Uterus (tissue), 4 donors: ENCODE results near the gene FIGN. TPM values are rescaled to one million over a fixed set of nuclear protein-coding genes. Genes with fewer than 3 reads are reported as not detected.

Experiments used
- DNase-seq, 2 donors: peaks; one replicate each; pipeline ENCODE4 v3.0.0-alpha.2; 2019 to 2020
- H3K27ac ChIP-seq, 2 donors: fragments of 200-600 bp; sonication (generic); 1 replicate in 1 of 2; 2 replicates in 1 of 2; pipeline ENCODE4 v1.5.1; 2016 to 2018
- H3K27me3 ChIP-seq, 2 donors: fragments of 200-600 bp; sonication (generic); one replicate each; pipeline ENCODE4 v1.5.1; 2018 to 2019; ENCODE audit warnings: control low read depth in 1 of 2
- H3K36me3 ChIP-seq, 2 donors: fragments of 200-600 bp; sonication (generic); one replicate each; pipeline ENCODE4 v1.5.1; 2019; ENCODE audit warnings: control low read depth in 1 of 2
- H3K4me1 ChIP-seq, 2 donors: fragments of 200-600 bp; sonication (generic); one replicate each; pipeline ENCODE4 v1.5.1; 2018 to 2019; ENCODE audit warnings: control low read depth in 1 of 2
- H3K4me3 ChIP-seq, 2 donors: fragments of 200-600 bp; sonication (generic); 1 replicate in 1 of 2; 2 replicates in 1 of 2; pipeline ENCODE4 v1.5.1; 2018 to 2019; ENCODE audit warnings: mild to moderate bottlenecking in 1 of 2
- H3K9me3 ChIP-seq, 2 donors: fragments of 200-600 bp; sonication (generic); one replicate each; pipeline ENCODE4 v1.5.1; 2019; ENCODE audit warnings: control low read depth in 1 of 2
- POLR2A ChIP-seq, 2 donors: fragments of 450-650 bp; IDR thresholded peaks; one replicate each; pipeline ENCODE4 v1.6.1; 2016; ENCODE audit warnings: antibody characterized with exemption in 2 of 2, mild to moderate bottlenecking in 1 of 2, moderate library complexity in 1 of 2
- intact Hi-C: fragments of 100-400 bp; cut with DNase I; formaldehyde crosslinking; loops from one replicate; pipeline ENCODE4 v1.15.1; 2023; ENCODE audit warnings: low total_unique reads
- total RNA-seq, 4 donors: library from RNA; depleted of rRNA in 3 of 4; stranded (reverse); fragments of >200 nt in 3 of 4; gene quantifications; one replicate each; pipeline versions ENCODE4 v1.1.0 to v1.2.4, GENCODE V29; 2014 to 2023
- TF ChIP-seq, protein P1 (sequence below), 4 experiments: fragments of 200-600 bp in 2 of 4; fragments of 450-650 bp in 2 of 4; sonication (generic) in 2 of 4; IDR thresholded peaks; one replicate each; pipeline ENCODE4 v1.5.1; 2016 to 2019; ENCODE audit warnings: antibody characterized with exemption in 4 of 4, mild to moderate bottlenecking in 2 of 4, moderate library complexity in 1 of 4
- donor health status: DM: yes; HTN: yes; CAD: no.

FIGN gene
- total RNA-seq, 4 donors from 2014 or later, result 1.8 to 9.8 (median 4.6) TPM

DNA sequence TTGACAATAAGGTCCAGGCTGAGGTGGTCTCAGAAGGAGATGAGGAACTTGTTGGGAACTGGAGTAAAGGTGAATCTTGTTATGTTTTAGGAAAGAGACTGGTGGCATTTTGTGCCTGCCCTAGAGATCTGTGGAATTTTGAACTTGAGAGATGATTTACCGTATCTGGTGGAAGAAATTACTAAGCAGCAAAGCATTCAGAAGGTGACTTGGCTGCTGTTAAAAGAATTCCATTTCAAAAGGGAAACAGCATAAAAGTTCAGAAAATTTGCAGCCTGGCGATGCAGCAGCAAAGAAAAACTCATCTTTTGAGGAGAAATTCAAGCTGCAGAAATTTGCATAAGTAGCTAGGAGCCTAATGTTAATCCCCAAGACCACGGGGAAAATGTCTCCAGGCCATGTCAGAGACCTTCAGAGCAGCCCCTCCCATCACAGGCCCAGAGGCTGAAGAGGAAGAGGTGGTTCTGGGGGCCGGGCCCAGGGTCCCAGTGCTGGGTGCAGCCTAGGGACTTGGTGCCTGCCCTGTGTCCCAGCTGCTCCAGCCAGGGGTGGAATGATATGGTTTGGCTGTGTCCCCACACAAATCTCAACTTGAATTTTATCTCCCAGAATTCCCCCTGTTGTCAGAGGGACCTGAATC lies 73.5 kb downstream of the FIGN start:
- Histone ChIP-seq H3K4me3 (no peak overlapping the region), H3K36me3 (no peaks in the 10 kb centered on the region), H3K4me1 (no peaks in the 10 kb centered on the region), H3K27ac (no peak overlapping the region), H3K9me3 (no peaks in the 10 kb centered on the region), H3K27me3 (no peaks in the 10 kb centered on the region)
- intact Hi-C loops, result no loop called here
- DNase-seq, result no peak
- TF ChIP-seq, protein P1, sequence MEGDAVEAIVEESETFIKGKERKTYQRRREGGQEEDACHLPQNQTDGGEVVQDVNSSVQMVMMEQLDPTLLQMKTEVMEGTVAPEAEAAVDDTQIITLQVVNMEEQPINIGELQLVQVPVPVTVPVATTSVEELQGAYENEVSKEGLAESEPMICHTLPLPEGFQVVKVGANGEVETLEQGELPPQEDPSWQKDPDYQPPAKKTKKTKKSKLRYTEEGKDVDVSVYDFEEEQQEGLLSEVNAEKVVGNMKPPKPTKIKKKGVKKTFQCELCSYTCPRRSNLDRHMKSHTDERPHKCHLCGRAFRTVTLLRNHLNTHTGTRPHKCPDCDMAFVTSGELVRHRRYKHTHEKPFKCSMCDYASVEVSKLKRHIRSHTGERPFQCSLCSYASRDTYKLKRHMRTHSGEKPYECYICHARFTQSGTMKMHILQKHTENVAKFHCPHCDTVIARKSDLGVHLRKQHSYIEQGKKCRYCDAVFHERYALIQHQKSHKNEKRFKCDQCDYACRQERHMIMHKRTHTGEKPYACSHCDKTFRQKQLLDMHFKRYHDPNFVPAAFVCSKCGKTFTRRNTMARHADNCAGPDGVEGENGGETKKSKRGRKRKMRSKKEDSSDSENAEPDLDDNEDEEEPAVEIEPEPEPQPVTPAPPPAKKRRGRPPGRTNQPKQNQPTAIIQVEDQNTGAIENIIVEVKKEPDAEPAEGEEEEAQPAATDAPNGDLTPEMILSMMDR (IDR thresholded peaks at IDR 0.05), result no peak
- no peak for TF ChIP-seq POLR2A (IDR thresholded peaks at IDR 0.05)

DNA sequence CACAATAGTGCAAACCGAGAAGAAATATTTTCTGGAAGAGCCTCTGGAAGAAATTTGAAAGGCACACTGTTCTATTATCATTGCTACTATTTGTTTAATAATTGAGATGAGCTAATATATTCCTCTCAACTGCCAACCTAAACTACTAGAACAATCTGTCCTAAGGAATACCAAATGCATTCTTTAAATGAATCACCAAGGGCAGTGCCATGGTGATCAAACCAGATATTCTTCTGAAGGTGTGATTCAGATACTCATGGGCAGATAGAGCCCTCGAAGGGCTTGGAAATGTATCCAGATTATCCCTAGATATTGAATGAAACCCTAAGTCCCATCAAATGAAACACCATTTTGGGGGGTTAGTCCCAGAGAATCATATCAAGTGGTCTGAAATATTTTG lies 76.6 kb downstream of the FIGN start:
- H3K4me1 ChIP-seq, result no peaks in the 10 kb centered on the region
- no peak overlapping the region for H3K4me3 ChIP-seq
- no peaks in the 10 kb centered on the region for H3K27me3 ChIP-seq
- TF ChIP-seq, protein P1 (IDR thresholded peaks at IDR 0.05), result no peak
- no peak for TF ChIP-seq POLR2A (IDR thresholded peaks at IDR 0.05)
- intact Hi-C loops, result no loop called here
- H3K36me3 ChIP-seq, result no peaks in the 10 kb centered on the region
- no peak for DNase-seq
- H3K27ac ChIP-seq, result no peak overlapping the region
- no peaks in the 10 kb centered on the region for H3K9me3 ChIP-seq

DNA sequence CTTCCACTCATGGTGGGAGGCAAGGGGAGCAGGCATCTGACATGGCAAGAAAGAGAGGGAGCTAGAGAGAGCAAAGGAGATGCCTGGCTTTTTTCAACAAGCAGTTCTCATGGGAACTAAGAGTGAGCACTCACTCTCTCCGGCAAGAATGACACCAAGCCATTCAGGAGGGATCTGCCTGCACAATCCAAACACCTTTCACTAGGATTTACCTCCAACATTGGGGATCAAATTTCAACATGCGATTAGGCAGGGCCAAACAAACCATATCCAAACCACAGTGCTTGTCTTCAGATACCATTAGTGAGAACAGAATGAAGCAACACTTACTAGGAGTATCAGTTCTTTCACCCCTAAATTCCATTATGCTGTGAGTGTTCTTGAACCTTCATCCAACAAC lies 77.3 kb downstream of the FIGN start:
- Histone ChIP-seq H3K4me3 (no peak overlapping the region), H3K36me3 (no peaks in the 10 kb centered on the region), H3K27ac (no peak overlapping the region), H3K9me3 (no peaks in the 10 kb centered on the region), H3K4me1 (no peaks in the 10 kb centered on the region), H3K27me3 (no peaks in the 10 kb centered on the region)
- intact Hi-C loops, result no loop called here
- TF ChIP-seq, protein P1 (IDR thresholded peaks at IDR 0.05), result no peak
- no peak for TF ChIP-seq POLR2A (IDR thresholded peaks at IDR 0.05)
- DNase-seq, result no peak

DNA sequence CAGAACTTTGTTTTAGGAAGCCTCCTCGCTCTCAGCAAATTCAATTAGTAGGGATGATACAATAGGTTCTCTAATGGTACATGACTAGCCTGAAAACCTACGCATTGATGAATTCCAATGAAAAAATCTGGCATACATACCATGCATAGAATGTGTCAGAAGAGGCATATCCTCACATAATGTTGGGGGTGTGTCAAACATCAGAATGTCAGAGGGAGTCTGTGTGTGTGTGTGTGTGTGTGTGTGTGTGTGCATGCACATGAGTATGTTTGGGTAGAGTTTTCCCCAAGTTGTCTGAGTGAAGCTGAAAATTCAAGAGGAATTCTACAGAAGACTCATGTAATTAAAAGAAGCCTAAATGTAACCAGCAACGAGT lies 78.5 kb downstream of the FIGN start:
- Histone ChIP-seq H3K36me3 (no peaks in the 10 kb centered on the region), H3K27ac (no peak overlapping the region), H3K4me3 (no peak overlapping the region), H3K27me3 (no peaks in the 10 kb centered on the region), H3K4me1 (no peaks in the 10 kb centered on the region), H3K9me3 (no peaks in the 10 kb centered on the region)
- intact Hi-C loops, result no loop called here
- no peak for DNase-seq
- no peak for TF ChIP-seq POLR2A (IDR thresholded peaks at IDR 0.05)
- TF ChIP-seq, protein P1 (IDR thresholded peaks at IDR 0.05), result no peak

DNA sequence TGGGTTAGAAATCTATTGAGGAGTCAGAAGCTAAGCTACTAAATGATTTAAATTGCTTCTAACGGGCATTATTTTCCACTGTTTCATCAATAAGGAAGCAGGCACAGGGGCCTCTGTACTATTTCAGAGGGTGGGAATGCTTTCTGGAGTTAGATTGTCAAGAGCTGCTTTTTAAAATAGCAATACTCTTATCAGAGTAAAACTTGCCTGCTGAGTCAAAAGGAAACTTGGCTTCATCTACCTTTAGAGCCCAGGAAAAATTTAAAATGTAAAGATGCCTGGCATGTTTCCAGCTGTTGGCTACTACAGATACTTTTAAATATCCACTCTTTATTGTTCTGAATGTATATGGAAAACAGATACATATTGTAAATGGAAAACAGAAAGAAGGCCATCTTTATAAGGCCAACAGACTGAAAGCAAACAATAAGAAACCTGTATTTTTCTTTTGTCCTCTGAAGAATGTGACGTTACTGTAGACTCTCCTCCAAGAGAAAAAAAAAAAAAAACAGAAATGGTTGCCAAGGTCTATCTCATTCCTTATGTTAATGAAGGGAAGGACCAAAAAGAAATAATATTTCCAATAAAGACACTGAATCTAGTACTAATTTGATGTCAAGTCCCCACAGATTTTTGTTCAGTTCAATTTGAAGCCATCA lies 79.1 kb downstream of the FIGN start:
- TF ChIP-seq, protein P1 (IDR thresholded peaks at IDR 0.05), result no peak
- TF ChIP-seq POLR2A (IDR thresholded peaks at IDR 0.05), result no peak
- no peak for DNase-seq
- no peaks in the 10 kb centered on the region for H3K27me3 ChIP-seq
- H3K27ac ChIP-seq, result no peak overlapping the region
- no peaks in the 10 kb centered on the region for H3K9me3 ChIP-seq
- intact Hi-C loops, result no loop called here
- no peaks in the 10 kb centered on the region for H3K36me3 ChIP-seq
- no peak overlapping the region for H3K4me3 ChIP-seq
- H3K4me1 ChIP-seq, result no peaks in the 10 kb centered on the region
